ENCODE data around the gene PHETA1. TPM values are rescaled to one million over a fixed set of nuclear protein-coding genes. Genes with fewer than 3 reads are reported as not detected.

The PHETA1 gene
- polyA plus RNA-seq, 1 of the 3 experiments (the other 2 are of a cell fraction) = 7.3 TPM

DNA sequence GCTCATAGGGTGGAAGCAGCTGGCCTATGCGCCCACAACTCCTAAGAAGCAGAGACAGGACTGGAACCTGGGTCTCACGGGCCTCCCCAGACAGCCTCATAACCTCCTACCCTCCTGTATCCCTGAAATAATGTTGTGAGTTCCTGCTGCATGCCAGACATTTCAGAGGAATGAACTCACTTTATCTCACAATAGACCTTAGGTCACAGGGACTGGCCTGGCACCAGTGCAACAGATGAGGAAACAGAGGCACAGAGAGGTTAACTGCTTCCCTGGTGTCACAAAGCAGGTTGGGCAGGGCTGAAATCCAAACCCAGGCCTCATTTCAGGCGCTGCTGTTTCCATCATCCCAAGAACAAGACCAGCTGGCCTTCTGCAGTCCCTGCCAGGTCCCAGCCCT is 5.3 kb downstream of the PHETA1 start:
- no peaks in the 10 kb centered on the region for H3F3A ChIP-seq (replicated peaks; ENCODE audit: insufficient read depth)
- H3K9ac ChIP-seq = no peak overlapping the region
- 92% methylated on average over 2 of the region's 3 CpGs for WGBS (ENCODE audit: low lambda C conversion rate)
- no peaks in the 10 kb centered on the region for H4K20me1 ChIP-seq (ENCODE audit: insufficient read depth)
- ChIA-PET CTCF (interaction anchor here (0.9 kb wide), 1 partner anchor 34 kb away, joined by 4 read pairs; no protein-coding TSS in a partner anchor), POLR2A (no interaction called here)
- H3K79me2 ChIP-seq (ENCODE audit: insufficient read depth) = peaks cover 19% of the 10 kb centered on the region
- peaks cover 0 to 14% of the 10 kb centered on the region in 2 experiments; a peak in 1 of 4 replicates for H3K4me1 ChIP-seq (ENCODE audit: control insufficient read depth in 1 of 2, insufficient read depth in 2 of 2, low read depth in 1 of 2, low read length in 1 of 2)
- no peaks in the 10 kb centered on the region for H3K9me2 ChIP-seq
- TF ChIP-seq, protein P1, sequence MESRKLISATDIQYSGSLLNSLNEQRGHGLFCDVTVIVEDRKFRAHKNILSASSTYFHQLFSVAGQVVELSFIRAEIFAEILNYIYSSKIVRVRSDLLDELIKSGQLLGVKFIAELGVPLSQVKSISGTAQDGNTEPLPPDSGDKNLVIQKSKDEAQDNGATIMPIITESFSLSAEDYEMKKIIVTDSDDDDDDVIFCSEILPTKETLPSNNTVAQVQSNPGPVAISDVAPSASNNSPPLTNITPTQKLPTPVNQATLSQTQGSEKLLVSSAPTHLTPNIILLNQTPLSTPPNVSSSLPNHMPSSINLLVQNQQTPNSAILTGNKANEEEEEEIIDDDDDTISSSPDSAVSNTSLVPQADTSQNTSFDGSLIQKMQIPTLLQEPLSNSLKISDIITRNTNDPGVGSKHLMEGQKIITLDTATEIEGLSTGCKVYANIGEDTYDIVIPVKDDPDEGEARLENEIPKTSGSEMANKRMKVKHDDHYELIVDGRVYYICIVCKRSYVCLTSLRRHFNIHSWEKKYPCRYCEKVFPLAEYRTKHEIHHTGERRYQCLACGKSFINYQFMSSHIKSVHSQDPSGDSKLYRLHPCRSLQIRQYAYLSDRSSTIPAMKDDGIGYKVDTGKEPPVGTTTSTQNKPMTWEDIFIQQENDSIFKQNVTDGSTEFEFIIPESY (IDR thresholded peaks at IDR 0.05; ENCODE audit: borderline replicate concordance, low read depth) = no peak
- TF ChIP-seq, protein P2, sequence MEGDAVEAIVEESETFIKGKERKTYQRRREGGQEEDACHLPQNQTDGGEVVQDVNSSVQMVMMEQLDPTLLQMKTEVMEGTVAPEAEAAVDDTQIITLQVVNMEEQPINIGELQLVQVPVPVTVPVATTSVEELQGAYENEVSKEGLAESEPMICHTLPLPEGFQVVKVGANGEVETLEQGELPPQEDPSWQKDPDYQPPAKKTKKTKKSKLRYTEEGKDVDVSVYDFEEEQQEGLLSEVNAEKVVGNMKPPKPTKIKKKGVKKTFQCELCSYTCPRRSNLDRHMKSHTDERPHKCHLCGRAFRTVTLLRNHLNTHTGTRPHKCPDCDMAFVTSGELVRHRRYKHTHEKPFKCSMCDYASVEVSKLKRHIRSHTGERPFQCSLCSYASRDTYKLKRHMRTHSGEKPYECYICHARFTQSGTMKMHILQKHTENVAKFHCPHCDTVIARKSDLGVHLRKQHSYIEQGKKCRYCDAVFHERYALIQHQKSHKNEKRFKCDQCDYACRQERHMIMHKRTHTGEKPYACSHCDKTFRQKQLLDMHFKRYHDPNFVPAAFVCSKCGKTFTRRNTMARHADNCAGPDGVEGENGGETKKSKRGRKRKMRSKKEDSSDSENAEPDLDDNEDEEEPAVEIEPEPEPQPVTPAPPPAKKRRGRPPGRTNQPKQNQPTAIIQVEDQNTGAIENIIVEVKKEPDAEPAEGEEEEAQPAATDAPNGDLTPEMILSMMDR (IDR thresholded peaks at IDR 0.05) = no peak
- no peak for TF ChIP-seq POLR2AphosphoS5 (IDR thresholded peaks at IDR 0.05; ENCODE audit: low read depth, low read length)
- TF ChIP-seq SIN3A (IDR thresholded peaks at IDR 0.05; ENCODE audit: borderline replicate concordance, low read depth, low read length) = no peak
- TF ChIP-seq JUND (IDR thresholded peaks at IDR 0.05) = no peak
- TF ChIP-seq RCOR1 (IDR thresholded peaks at IDR 0.05; ENCODE audit: low read length) = no peak
- no peak for TF ChIP-seq FOXM1 (IDR thresholded peaks at IDR 0.05; ENCODE audit: low read depth)
- TF ChIP-seq GATA2 (CRISPR knock-in tag; IDR thresholded peaks at IDR 0.05) = no peak
- no peak for TF ChIP-seq RAD21 (IDR thresholded peaks at IDR 0.05; ENCODE audit: low read length)
- no peak for TF ChIP-seq RXRA (IDR thresholded peaks at IDR 0.05; ENCODE audit: borderline replicate concordance, low read depth)
- TF ChIP-seq EP300 (IDR thresholded peaks at IDR 0.05; ENCODE audit: borderline replicate concordance in 1 of 2, low read depth in 1 of 2, low read length in 1 of 2) = no peak
- TF ChIP-seq, protein P3, sequence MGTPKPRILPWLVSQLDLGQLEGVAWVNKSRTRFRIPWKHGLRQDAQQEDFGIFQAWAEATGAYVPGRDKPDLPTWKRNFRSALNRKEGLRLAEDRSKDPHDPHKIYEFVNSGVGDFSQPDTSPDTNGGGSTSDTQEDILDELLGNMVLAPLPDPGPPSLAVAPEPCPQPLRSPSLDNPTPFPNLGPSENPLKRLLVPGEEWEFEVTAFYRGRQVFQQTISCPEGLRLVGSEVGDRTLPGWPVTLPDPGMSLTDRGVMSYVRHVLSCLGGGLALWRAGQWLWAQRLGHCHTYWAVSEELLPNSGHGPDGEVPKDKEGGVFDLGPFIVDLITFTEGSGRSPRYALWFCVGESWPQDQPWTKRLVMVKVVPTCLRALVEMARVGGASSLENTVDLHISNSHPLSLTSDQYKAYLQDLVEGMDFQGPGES (IDR thresholded peaks at IDR 0.05; ENCODE audit: low read depth, low read length) = no peak
- TF ChIP-seq, protein P4, sequence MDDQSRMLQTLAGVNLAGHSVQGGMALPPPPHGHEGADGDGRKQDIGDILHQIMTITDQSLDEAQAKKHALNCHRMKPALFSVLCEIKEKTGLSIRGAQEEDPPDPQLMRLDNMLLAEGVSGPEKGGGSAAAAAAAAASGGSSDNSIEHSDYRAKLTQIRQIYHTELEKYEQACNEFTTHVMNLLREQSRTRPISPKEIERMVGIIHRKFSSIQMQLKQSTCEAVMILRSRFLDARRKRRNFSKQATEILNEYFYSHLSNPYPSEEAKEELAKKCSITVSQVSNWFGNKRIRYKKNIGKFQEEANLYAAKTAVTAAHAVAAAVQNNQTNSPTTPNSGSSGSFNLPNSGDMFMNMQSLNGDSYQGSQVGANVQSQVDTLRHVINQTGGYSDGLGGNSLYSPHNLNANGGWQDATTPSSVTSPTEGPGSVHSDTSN (IDR thresholded peaks at IDR 0.05) = no peak
- TF ChIP-seq SMC3 (IDR thresholded peaks at IDR 0.05; ENCODE audit: low read depth, low read length) = no peak
- TF ChIP-seq GABPA (IDR thresholded peaks at IDR 0.05; ENCODE audit: low read depth) = no peak
- TF ChIP-seq YY1 (IDR thresholded peaks at IDR 0.05; ENCODE audit: low read depth) = no peak
- TF ChIP-seq, protein P5, sequence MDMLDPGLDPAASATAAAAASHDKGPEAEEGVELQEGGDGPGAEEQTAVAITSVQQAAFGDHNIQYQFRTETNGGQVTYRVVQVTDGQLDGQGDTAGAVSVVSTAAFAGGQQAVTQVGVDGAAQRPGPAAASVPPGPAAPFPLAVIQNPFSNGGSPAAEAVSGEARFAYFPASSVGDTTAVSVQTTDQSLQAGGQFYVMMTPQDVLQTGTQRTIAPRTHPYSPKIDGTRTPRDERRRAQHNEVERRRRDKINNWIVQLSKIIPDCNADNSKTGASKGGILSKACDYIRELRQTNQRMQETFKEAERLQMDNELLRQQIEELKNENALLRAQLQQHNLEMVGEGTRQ (IDR thresholded peaks at IDR 0.05; ENCODE audit: borderline replicate concordance, low read depth, low read length) = no peak
- no peak for TF ChIP-seq TCF12 (IDR thresholded peaks at IDR 0.05)
- TF ChIP-seq FOXJ3 (CRISPR knock-in tag; IDR thresholded peaks at IDR 0.05) = no peak
- H3K27me3 ChIP-seq (ENCODE audit: insufficient read depth) = no peaks in the 10 kb centered on the region
- no peak for DNase-seq
- H3K4me3 ChIP-seq (ENCODE audit: low read depth in 2 of 2, low read length in 1 of 2) = no peak overlapping the region
- H3K36me3 ChIP-seq (replicated peaks in 1 of 2; ENCODE audit: control insufficient read depth in 1 of 2, insufficient read depth in 2 of 2, low read length in 1 of 2) = peaks cover 0 to 5% of the 10 kb centered on the region in 2 experiments
- no peak overlapping the region for H3K27ac ChIP-seq (ENCODE audit: low read depth in 2 of 2, low read length in 1 of 2)
- H3K9me3 ChIP-seq = no peaks in the 10 kb centered on the region
- H3K4me2 ChIP-seq = no peak overlapping the region
- H2AFZ ChIP-seq (ENCODE audit: low read depth) = no peak overlapping the region
